Measurements from ENCODE around the gene COA1. TPM values are rescaled to one million over a fixed set of nuclear protein-coding genes. Genes with fewer than 3 reads are reported as not detected.

The COA1 gene, protein sequence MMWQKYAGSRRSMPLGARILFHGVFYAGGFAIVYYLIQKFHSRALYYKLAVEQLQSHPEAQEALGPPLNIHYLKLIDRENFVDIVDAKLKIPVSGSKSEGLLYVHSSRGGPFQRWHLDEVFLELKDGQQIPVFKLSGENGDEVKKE
- 42.8 and 66.3 TPM in 2 replicates for polyA plus RNA-seq (2012; rRNA removed)
- 56.6 and 60.1 TPM in 2 replicates for polyA plus RNA-seq (2012; cell fraction: cytosol; rRNA removed)
- 90.7 and 145 TPM in 2 replicates for polyA plus RNA-seq (2012; cell fraction: nucleus; rRNA removed)

DNA sequence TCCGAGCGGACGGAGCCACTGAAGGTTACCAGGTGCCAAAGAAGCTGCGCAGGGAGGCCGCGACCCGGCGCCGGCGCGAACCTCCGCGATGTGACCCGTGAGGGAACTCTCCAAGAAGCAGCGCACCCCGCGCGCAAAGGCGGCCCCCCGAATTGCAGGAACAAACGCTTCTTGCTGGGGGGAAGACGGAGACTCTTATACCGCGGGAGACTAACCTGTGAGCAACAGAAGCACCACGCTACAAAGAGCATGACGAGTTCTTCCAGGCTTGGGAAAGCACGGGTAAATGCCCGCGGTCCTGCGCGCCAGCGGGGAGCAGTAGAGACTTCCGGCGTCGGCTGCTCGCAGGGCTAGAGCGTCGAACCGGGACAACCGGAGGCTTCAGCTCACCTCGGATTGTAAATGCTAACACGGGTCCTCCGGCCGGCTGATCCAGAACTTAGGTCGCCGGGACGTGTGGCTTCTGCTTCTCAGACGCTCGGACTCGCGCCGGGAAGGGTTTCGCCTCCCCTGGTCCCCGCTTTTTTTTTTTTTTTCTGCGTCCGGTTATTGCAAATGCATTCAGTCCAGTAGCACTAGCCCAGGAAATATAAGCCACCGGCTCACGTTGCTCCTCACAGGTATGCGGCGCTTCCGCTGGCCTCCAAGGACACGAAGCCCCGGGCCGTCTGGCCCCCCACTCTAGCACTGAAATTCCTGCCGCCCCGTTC is at the start of gene COA1:
Gene COA1 (minus strand): TSS at position 310 of the 710 bp plus-strand sequence. CDS start 80,909 bp downstream, outside the sequence.
- peaks cover 0 to 7% of the 10 kb centered on the region in 2 experiments; a peak in 1 of 4 replicates for H3K4me1 ChIP-seq (ENCODE audit: control insufficient read depth in 1 of 2, insufficient read depth in 2 of 2, low read depth in 1 of 2, low read length in 1 of 2)
- POLR2A ChIA-PET: interaction anchor here (0.6 to 2.5 kb wide), 12 partner anchors 9 to 797 kb away, joined by 3 to 18 read pairs (median 3); partner anchors contain the start of genes BLVRA, MRPL32, PSMA2 and STK17A
- peak; percentile 95 for DNase-seq
- peaks cover 49% of the 10 kb centered on the region for H3K79me2 ChIP-seq (ENCODE audit: insufficient read depth)
- H3F3A ChIP-seq (replicated peaks; ENCODE audit: insufficient read depth): no peaks in the 10 kb centered on the region
- H3K4me3 ChIP-seq (ENCODE audit: low read depth in 2 of 2, low read length in 1 of 2): peak within 1 kb of the TSS; percentile 93 to 97
- no peaks in the 10 kb centered on the region for H3K9me2 ChIP-seq
- H3K9me3 ChIP-seq: no peaks in the 10 kb centered on the region
- peak within 1 kb of the TSS; percentile 76 for H3K4me2 ChIP-seq
- CTCF ChIA-PET: interaction anchor here (0.9 to 5.2 kb wide), 18 partner anchors 8 to 788 kb away, joined by 3 to 43 read pairs (median 5); partner anchors contain the start of gene STK17A
- H3K9ac ChIP-seq: peak within 1 kb of the TSS; percentile 80
- no peaks in the 10 kb centered on the region for H3K36me3 ChIP-seq (replicated peaks in 1 of 2; ENCODE audit: control insufficient read depth in 1 of 2, insufficient read depth in 2 of 2, low read length in 1 of 2)
- peak within 1 kb of the TSS; percentile 97 for H2AFZ ChIP-seq (ENCODE audit: low read depth)
- peak within 1 kb of the TSS; percentile 68 to 95 for H3K27ac ChIP-seq (ENCODE audit: low read depth in 2 of 2, low read length in 1 of 2)
- H4K20me1 ChIP-seq (ENCODE audit: insufficient read depth): no peaks in the 10 kb centered on the region
- WGBS (ENCODE audit: low lambda C conversion rate): under 1% methylated on average over 38 of the region's 66 CpGs
- no peaks in the 10 kb centered on the region for H3K27me3 ChIP-seq (ENCODE audit: insufficient read depth)
- TF ChIP-seq NFIC (IDR thresholded peaks at IDR 0.05; ENCODE audit: borderline replicate concordance) (no peak), MEF2A (IDR thresholded peaks at IDR 0.05; ENCODE audit: borderline replicate concordance, low read depth) (no peak; the same call in 1 of the 2 replicates), EP300 (IDR thresholded peaks at IDR 0.05; ENCODE audit: borderline replicate concordance in 1 of 2, low read depth in 1 of 2, low read length in 1 of 2) (no peak; a peak in 1 of 4 replicates), TCF12 (IDR thresholded peaks at IDR 0.05) (peak; percentile 34; the same call in 1 of the 2 replicates), RAD21 (IDR thresholded peaks at IDR 0.05; ENCODE audit: low read length) (no peak), RXRA (IDR thresholded peaks at IDR 0.05; ENCODE audit: borderline replicate concordance, low read depth) (no peak), FOSL2 (IDR thresholded peaks at IDR 0.05; ENCODE audit: borderline replicate concordance, low read depth) (no peak), GABPA (IDR thresholded peaks at IDR 0.05; ENCODE audit: low read depth) (peak; percentile 91), TEAD4 (IDR thresholded peaks at IDR 0.05; ENCODE audit: borderline replicate concordance, insufficient read depth) (peak; percentile 9; the same call in 1 of the 2 replicates), YY1 (IDR thresholded peaks at IDR 0.05; ENCODE audit: low read depth) (no peak), JUND (IDR thresholded peaks at IDR 0.05) (no peak), SMC3 (IDR thresholded peaks at IDR 0.05; ENCODE audit: low read depth, low read length) (no peak), TAF1 (IDR thresholded peaks at IDR 0.05; ENCODE audit: borderline replicate concordance, low read depth, low read length) (peak; percentile 99), FOXM1 (IDR thresholded peaks at IDR 0.05; ENCODE audit: low read depth) (no peak), GATA2 (CRISPR knock-in tag; IDR thresholded peaks at IDR 0.05) (no peak), RFX5 (IDR thresholded peaks at IDR 0.05; ENCODE audit: low read length) (no peak), NRF1 (IDR thresholded peaks at IDR 0.05; ENCODE audit: low read depth, low read length) (peak; percentile 32; the same call in 1 of the 2 replicates)
- TF ChIP-seq, protein P1, sequence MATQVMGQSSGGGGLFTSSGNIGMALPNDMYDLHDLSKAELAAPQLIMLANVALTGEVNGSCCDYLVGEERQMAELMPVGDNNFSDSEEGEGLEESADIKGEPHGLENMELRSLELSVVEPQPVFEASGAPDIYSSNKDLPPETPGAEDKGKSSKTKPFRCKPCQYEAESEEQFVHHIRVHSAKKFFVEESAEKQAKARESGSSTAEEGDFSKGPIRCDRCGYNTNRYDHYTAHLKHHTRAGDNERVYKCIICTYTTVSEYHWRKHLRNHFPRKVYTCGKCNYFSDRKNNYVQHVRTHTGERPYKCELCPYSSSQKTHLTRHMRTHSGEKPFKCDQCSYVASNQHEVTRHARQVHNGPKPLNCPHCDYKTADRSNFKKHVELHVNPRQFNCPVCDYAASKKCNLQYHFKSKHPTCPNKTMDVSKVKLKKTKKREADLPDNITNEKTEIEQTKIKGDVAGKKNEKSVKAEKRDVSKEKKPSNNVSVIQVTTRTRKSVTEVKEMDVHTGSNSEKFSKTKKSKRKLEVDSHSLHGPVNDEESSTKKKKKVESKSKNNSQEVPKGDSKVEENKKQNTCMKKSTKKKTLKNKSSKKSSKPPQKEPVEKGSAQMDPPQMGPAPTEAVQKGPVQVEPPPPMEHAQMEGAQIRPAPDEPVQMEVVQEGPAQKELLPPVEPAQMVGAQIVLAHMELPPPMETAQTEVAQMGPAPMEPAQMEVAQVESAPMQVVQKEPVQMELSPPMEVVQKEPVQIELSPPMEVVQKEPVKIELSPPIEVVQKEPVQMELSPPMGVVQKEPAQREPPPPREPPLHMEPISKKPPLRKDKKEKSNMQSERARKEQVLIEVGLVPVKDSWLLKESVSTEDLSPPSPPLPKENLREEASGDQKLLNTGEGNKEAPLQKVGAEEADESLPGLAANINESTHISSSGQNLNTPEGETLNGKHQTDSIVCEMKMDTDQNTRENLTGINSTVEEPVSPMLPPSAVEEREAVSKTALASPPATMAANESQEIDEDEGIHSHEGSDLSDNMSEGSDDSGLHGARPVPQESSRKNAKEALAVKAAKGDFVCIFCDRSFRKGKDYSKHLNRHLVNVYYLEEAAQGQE (IDR thresholded peaks at IDR 0.05; ENCODE audit: low read depth, low read length): no peak; the same call in 1 of the 2 replicates
- TF ChIP-seq, protein P2, sequence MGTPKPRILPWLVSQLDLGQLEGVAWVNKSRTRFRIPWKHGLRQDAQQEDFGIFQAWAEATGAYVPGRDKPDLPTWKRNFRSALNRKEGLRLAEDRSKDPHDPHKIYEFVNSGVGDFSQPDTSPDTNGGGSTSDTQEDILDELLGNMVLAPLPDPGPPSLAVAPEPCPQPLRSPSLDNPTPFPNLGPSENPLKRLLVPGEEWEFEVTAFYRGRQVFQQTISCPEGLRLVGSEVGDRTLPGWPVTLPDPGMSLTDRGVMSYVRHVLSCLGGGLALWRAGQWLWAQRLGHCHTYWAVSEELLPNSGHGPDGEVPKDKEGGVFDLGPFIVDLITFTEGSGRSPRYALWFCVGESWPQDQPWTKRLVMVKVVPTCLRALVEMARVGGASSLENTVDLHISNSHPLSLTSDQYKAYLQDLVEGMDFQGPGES (IDR thresholded peaks at IDR 0.05; ENCODE audit: low read depth, low read length): no peak
- TF ChIP-seq, protein P3, sequence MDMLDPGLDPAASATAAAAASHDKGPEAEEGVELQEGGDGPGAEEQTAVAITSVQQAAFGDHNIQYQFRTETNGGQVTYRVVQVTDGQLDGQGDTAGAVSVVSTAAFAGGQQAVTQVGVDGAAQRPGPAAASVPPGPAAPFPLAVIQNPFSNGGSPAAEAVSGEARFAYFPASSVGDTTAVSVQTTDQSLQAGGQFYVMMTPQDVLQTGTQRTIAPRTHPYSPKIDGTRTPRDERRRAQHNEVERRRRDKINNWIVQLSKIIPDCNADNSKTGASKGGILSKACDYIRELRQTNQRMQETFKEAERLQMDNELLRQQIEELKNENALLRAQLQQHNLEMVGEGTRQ (IDR thresholded peaks at IDR 0.05; ENCODE audit: borderline replicate concordance, low read depth, low read length): no peak
- TF ChIP-seq, protein P4, sequence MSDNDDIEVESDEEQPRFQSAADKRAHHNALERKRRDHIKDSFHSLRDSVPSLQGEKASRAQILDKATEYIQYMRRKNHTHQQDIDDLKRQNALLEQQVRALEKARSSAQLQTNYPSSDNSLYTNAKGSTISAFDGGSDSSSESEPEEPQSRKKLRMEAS (IDR thresholded peaks at IDR 0.05; ENCODE audit: low read depth): peak; percentile 94
- TF ChIP-seq, protein P5, sequence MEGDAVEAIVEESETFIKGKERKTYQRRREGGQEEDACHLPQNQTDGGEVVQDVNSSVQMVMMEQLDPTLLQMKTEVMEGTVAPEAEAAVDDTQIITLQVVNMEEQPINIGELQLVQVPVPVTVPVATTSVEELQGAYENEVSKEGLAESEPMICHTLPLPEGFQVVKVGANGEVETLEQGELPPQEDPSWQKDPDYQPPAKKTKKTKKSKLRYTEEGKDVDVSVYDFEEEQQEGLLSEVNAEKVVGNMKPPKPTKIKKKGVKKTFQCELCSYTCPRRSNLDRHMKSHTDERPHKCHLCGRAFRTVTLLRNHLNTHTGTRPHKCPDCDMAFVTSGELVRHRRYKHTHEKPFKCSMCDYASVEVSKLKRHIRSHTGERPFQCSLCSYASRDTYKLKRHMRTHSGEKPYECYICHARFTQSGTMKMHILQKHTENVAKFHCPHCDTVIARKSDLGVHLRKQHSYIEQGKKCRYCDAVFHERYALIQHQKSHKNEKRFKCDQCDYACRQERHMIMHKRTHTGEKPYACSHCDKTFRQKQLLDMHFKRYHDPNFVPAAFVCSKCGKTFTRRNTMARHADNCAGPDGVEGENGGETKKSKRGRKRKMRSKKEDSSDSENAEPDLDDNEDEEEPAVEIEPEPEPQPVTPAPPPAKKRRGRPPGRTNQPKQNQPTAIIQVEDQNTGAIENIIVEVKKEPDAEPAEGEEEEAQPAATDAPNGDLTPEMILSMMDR (IDR thresholded peaks at IDR 0.05): peak; percentile 19; the same call in 1 of the 2 replicates
- TF ChIP-seq, protein P6, sequence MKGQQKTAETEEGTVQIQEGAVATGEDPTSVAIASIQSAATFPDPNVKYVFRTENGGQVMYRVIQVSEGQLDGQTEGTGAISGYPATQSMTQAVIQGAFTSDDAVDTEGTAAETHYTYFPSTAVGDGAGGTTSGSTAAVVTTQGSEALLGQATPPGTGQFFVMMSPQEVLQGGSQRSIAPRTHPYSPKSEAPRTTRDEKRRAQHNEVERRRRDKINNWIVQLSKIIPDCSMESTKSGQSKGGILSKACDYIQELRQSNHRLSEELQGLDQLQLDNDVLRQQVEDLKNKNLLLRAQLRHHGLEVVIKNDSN (IDR thresholded peaks at IDR 0.05; ENCODE audit: borderline replicate concordance, low read depth): peak; percentile 27; the same call in 1 of the 2 replicates
